Fibroblast of the aortic adventitia (primary cell): ENCODE measurements around the gene NOSIP. TPM values are rescaled to one million over a fixed set of nuclear protein-coding genes. Genes with fewer than 3 reads are reported as not detected.

ENCODE experiments used
- DNase-seq: peaks from one replicate; pipeline ENCODE4 v3.0.0-alpha.2; 2010; ENCODE audit warnings: low read depth
- H3K4me3 ChIP-seq: 2 replicates; pipeline ENCODE4 v1.5.1; 2011; ENCODE audit warnings: low read depth, mild to moderate bottlenecking, control low read depth, low read length, moderate library complexity
- CTCF ChIP-seq: IDR thresholded peaks from 2 replicates; pipeline ENCODE4 v1.5.1; 2011; ENCODE audit warnings: mild to moderate bottlenecking, low read length, control low read depth, inconsistent platforms; ENCODE audit not compliant: insufficient read depth
- total RNA-seq: library from RNA; depleted of rRNA; stranded (reverse); fragments of >200 nt; gene quantifications from 2 replicates; pipeline ENCODE4 v1.2.3, GENCODE V29; 2012; ENCODE audit warnings: low replicate concordance

The NOSIP gene
- total RNA-seq, 1 donor: 46.9 TPM

GRCh38 chr19:49524812-49525455, 55.4 kb downstream of the NOSIP start:
- DNase-seq: no peak
- TF ChIP-seq CTCF: no peak
- H3K4me3 ChIP-seq: no peak overlapping the region

- no peak for TF ChIP-seq CTCF
- H3K4me3 ChIP-seq: no peak overlapping the region
- no peak for DNase-seq
Measured at GRCh38 chr19:49520705-49521319, 59.5 kb downstream of the NOSIP start.

- no peak for DNase-seq
- H3K4me3 ChIP-seq: no peak overlapping the region
- TF ChIP-seq CTCF: no peak
Measured at GRCh38 chr19:49518033-49518432, 62.3 kb downstream of the NOSIP start.

- no peak overlapping the region for H3K4me3 ChIP-seq
- TF ChIP-seq CTCF: no peak
- DNase-seq: no peak
Measured at GRCh38 chr19:49515767-49516166, 64.6 kb downstream of the NOSIP start.

- H3K4me3 ChIP-seq: no peak overlapping the region
- no peak for TF ChIP-seq CTCF
- no peak for DNase-seq
Measured at GRCh38 chr19:49514151-49514550, 66.2 kb downstream of the NOSIP start.

- no peak for DNase-seq
- no peak for TF ChIP-seq CTCF
- peak overlapping the region; percentile 69 for H3K4me3 ChIP-seq
Measured at GRCh38 chr19:49513746-49514118, 66.6 kb downstream of the NOSIP start.
